SU-DHL-6 (cell line): Measurements from ENCODE around the gene C11orf54.

Experiments used
- H2AFZ ChIP-seq: fragments of 200-600 bp; sonication (generic); 2 replicates; pipeline ENCODE4 v1.6.1; 2014; ENCODE audit warnings: low read depth, mild to moderate bottlenecking, moderate library complexity, mixed read lengths, antibody characterized with exemption, low read length; ENCODE audit not compliant: severe bottlenecking
- H3F3A ChIP-seq: fragments of 200-600 bp; shearing (Covaris generic); 2 replicates; pipeline ENCODE4 v1.6.0; 2016; ENCODE audit warnings: antibody characterized with exemption, mild to moderate bottlenecking; ENCODE audit not compliant: insufficient read depth
- H3K27ac ChIP-seq: fragments of 200-600 bp; sonication (generic); 2 replicates; pipeline ENCODE4 v1.5.1; 2016; ENCODE audit warnings: low read depth, mild to moderate bottlenecking, low read length, moderate library complexity, mixed read lengths
- H3K27me3 ChIP-seq: fragments of 200-600 bp; sonication (generic), shearing (Covaris generic); 2 replicates; pipeline ENCODE4 v1.6.0; 2014; ENCODE audit warnings: mild to moderate bottlenecking, low read length
- H3K36me3 ChIP-seq: fragments of 200-600 bp; sonication (generic); 2 replicates; pipeline ENCODE4 v1.6.1; 2014; ENCODE audit warnings: mild to moderate bottlenecking, low read length, mixed read lengths
- H3K4me2 ChIP-seq: fragments of 300-600, 200-600 bp; shearing (Covaris generic), sonication (generic); 2 replicates; pipeline ENCODE4 v1.6.0; 2014; ENCODE audit warnings: low read length, low read depth, mild to moderate bottlenecking; ENCODE audit not compliant: poor library complexity, severe bottlenecking
- H3K4me3 ChIP-seq: fragments of 200-600 bp; sonication (generic); 2 replicates; pipeline ENCODE4 v1.5.1; 2014; ENCODE audit warnings: antibody characterized with exemption, low read length, mild to moderate bottlenecking, mixed read lengths; ENCODE audit not compliant: insufficient read depth, poor library complexity, severe bottlenecking
- H3K79me2 ChIP-seq: fragments of 200-600 bp; sonication (generic); 2 replicates; pipeline ENCODE4 v1.6.1; 2014; ENCODE audit warnings: mild to moderate bottlenecking, low read length, moderate library complexity; ENCODE audit not compliant: insufficient read depth
- H3K9ac ChIP-seq: fragments of 200-600 bp; sonication (generic); 2 replicates; pipeline ENCODE4 v1.7.0; 2014; ENCODE audit warnings: mild to moderate bottlenecking, low read length
- H3K9me2 ChIP-seq: fragments of 200-600 bp; sonication (generic); replicated peaks from 2 replicates; pipeline ENCODE4 v1.6.1; 2014; ENCODE audit warnings: low read length; ENCODE audit not compliant: insufficient read depth
- H3K9me3 ChIP-seq: fragments of 200-600 bp; sonication (generic); 2 replicates; pipeline ENCODE4 v1.6.1; 2014; ENCODE audit warnings: low read length, mixed read lengths; ENCODE audit not compliant: insufficient read depth
- H4K20me1 ChIP-seq: fragments of 200-600 bp; sonication (generic); 2 replicates; pipeline ENCODE4 v1.6.1; 2014; ENCODE audit warnings: low read depth, mild to moderate bottlenecking, antibody characterized with exemption, low read length, moderate library complexity, mixed read lengths
- EZH2phosphoT487 ChIP-seq: fragments of 200-600 bp; sonication (generic), shearing (Covaris generic); conservative IDR thresholded peaks from 2 replicates; pipeline ENCODE4 v1.6.1; 2018; ENCODE audit warnings: mild to moderate bottlenecking, antibody characterized with exemption, low read length, moderate library complexity, mixed read lengths
- TF ChIP-seq, protein P1 (sequence below): fragments of 200-600 bp; sonication (generic); IDR thresholded peaks from one replicate; pipeline ENCODE4 v1.5.1; 2017; ENCODE audit warnings: antibody characterized with exemption, mild to moderate bottlenecking, low read length, moderate library complexity; ENCODE audit not compliant: insufficient read depth, poor library complexity, severe bottlenecking

Gene C11orf54

DNA sequence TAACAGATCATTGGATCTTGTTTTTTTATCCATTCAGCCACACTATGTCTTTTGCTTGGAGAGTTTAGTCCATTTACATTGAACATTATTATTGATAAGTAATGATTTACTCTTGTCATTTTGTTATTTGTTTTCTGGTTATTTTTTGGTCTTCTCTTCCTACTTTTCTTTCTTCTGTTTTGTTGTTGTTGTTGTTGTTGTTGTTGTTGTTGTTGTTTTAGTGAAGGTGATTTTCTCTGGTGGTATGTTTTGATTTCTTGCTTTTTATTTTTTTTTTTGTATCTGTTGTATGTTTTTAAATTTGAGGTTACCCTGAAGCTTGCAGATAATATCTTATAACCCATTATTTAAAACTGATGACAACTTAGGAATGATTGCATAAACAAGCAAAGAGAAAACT is 28.8 kb upstream of the C11orf54 start:
- Histone ChIP-seq H3K9ac (no peak overlapping the region), H3K36me3 (peaks cover 52% of the 10 kb centered on the region), H3K9me2 (no peaks in the 10 kb centered on the region), H4K20me1 (no peaks in the 10 kb centered on the region), H3K4me3 (no peak overlapping the region), H3K79me2 (peaks cover 13% of the 10 kb centered on the region; the same call in 1 of the 2 replicates), H3K27me3 (no peaks in the 10 kb centered on the region), H3K9me3 (no peaks in the 10 kb centered on the region), H3K27ac (no peak overlapping the region), H3F3A (no peaks in the 10 kb centered on the region), H3K4me2 (no peak overlapping the region), H2AFZ (no peak overlapping the region)
- TF ChIP-seq, protein P1, sequence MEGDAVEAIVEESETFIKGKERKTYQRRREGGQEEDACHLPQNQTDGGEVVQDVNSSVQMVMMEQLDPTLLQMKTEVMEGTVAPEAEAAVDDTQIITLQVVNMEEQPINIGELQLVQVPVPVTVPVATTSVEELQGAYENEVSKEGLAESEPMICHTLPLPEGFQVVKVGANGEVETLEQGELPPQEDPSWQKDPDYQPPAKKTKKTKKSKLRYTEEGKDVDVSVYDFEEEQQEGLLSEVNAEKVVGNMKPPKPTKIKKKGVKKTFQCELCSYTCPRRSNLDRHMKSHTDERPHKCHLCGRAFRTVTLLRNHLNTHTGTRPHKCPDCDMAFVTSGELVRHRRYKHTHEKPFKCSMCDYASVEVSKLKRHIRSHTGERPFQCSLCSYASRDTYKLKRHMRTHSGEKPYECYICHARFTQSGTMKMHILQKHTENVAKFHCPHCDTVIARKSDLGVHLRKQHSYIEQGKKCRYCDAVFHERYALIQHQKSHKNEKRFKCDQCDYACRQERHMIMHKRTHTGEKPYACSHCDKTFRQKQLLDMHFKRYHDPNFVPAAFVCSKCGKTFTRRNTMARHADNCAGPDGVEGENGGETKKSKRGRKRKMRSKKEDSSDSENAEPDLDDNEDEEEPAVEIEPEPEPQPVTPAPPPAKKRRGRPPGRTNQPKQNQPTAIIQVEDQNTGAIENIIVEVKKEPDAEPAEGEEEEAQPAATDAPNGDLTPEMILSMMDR: no peak
- no peak for TF ChIP-seq EZH2phosphoT487

DNA sequence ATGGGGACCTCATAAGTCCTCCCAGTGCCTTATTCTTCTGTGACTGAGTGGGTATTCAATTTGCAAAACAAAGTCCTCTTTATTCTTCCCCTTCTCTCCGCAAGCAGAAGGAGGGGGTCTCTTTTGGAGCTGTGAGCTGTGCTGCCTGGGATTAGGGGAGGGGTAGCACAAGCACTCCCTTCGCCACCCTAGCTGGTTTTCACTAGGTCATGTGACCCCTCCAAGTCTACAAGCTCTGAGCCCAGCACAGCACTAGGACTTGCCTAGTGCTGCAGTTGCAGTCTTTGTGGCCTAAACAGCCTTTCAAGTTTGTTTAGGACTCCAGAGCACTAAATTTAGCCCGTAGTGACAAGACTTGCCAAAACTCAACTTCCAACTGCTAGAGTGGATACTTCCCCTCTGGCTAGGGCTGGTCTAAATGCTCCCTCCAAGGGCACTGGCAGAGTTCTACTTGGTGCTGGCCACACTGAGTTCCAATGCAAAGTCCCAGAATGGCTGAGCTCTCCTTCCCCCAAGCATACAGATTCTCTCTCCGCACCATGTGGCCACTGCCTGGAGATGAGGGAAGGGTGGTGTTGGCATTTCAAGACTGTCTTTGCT is 25.6 kb upstream of the C11orf54 start:
- no peak overlapping the region for H3K27ac ChIP-seq
- H3K27me3 ChIP-seq: no peaks in the 10 kb centered on the region
- H3K36me3 ChIP-seq: peaks cover 23% of the 10 kb centered on the region; the same call in 1 of the 2 replicates
- no peak overlapping the region for H3K4me2 ChIP-seq
- H3K9me2 ChIP-seq: no peaks in the 10 kb centered on the region
- H3K9ac ChIP-seq: no peak overlapping the region
- no peak overlapping the region for H3K4me3 ChIP-seq
- H3K79me2 ChIP-seq: peaks cover 4% of the 10 kb centered on the region; the same call in 1 of the 2 replicates
- H2AFZ ChIP-seq: no peak overlapping the region
- no peak for TF ChIP-seq EZH2phosphoT487
- TF ChIP-seq, protein P1: no peak
- H3F3A ChIP-seq: no peaks in the 10 kb centered on the region
- H3K9me3 ChIP-seq: no peaks in the 10 kb centered on the region
- H4K20me1 ChIP-seq: no peaks in the 10 kb centered on the region; the same call in 1 of the 2 replicates

DNA sequence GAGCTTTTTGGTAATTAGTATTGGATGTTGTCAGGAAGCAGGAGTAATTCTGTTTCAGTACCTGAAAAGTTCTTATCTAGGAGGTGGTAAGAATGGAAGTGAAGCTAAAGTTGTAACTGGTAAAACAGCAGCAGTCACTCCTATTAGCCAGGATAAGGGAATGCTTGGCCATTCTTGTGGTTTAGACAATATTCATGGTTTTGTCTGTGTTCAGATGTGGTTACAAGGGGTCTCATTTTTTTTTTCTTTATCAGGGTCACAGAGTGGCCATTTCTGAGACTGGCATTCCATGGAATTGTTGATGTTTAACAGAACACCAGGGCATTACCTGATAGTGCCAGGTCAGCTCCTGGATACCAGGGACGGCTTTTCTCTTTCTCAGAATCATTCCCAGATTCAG is 24.0 kb upstream of the C11orf54 start:
- H3K9me2 ChIP-seq: no peaks in the 10 kb centered on the region
- peaks cover 21% of the 10 kb centered on the region; the same call in 1 of the 2 replicates for H3K36me3 ChIP-seq
- H3K9me3 ChIP-seq: no peaks in the 10 kb centered on the region
- H2AFZ ChIP-seq: no peak overlapping the region
- no peak for TF ChIP-seq EZH2phosphoT487
- TF ChIP-seq, protein P1: no peak
- no peak overlapping the region for H3K27ac ChIP-seq
- H3K9ac ChIP-seq: no peak overlapping the region
- H3K79me2 ChIP-seq: peaks cover 4% of the 10 kb centered on the region; the same call in 1 of the 2 replicates
- 0 out of 2 replicates have a peak, but pooled peaks cover 3% of the 10 kb centered on the region for H3F3A ChIP-seq
- H3K4me3 ChIP-seq: no peak overlapping the region
- H4K20me1 ChIP-seq: no peaks in the 10 kb centered on the region; the same call in 1 of the 2 replicates
- no peak overlapping the region for H3K4me2 ChIP-seq
- no peaks in the 10 kb centered on the region for H3K27me3 ChIP-seq
